OCI-LY3 (cell line): Measurements from ENCODE around the gene IL32.

Experiments
- EZH2phosphoT487 ChIP-seq: fragments of 200-600 bp; shearing (Covaris generic); IDR thresholded peaks from 2 replicates; pipeline ENCODE4 v1.6.1; 2018; ENCODE audit warnings: antibody characterized with exemption, mixed run types, low read depth
- TF ChIP-seq, protein P1 (sequence below): fragments of 200-600, 300-600 bp; sonication (generic); IDR thresholded peaks from 2 replicates; pipeline ENCODE4 v1.5.1; 2014; ENCODE audit warnings: antibody characterized with exemption, low read length, low read depth

DNA sequence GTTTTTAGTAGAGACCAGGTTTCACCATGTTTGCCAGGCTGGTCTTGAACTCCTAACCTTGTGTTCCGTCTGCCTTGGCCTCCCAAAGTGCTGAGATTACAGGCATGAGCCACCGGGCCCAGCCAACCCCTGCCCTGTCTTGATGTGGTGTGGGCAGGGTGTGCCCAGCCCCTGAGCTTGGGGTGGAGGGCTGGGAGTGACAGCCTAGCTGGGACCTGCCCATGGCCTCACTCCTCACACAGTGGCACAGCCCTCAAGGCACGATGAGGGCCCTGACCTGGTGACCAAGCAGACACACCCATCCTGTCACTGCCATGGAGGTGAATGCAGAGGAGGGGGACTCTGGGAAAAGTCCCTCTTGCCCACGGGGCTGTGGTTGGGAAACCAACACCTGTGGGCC, 3.0 kb downstream of the IL32 start:
- TF ChIP-seq, protein P1, sequence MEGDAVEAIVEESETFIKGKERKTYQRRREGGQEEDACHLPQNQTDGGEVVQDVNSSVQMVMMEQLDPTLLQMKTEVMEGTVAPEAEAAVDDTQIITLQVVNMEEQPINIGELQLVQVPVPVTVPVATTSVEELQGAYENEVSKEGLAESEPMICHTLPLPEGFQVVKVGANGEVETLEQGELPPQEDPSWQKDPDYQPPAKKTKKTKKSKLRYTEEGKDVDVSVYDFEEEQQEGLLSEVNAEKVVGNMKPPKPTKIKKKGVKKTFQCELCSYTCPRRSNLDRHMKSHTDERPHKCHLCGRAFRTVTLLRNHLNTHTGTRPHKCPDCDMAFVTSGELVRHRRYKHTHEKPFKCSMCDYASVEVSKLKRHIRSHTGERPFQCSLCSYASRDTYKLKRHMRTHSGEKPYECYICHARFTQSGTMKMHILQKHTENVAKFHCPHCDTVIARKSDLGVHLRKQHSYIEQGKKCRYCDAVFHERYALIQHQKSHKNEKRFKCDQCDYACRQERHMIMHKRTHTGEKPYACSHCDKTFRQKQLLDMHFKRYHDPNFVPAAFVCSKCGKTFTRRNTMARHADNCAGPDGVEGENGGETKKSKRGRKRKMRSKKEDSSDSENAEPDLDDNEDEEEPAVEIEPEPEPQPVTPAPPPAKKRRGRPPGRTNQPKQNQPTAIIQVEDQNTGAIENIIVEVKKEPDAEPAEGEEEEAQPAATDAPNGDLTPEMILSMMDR = no peak
- no peak for TF ChIP-seq EZH2phosphoT487
